GM12878 (cell line): ENCODE data around the gene ATP6V0E1.

ENCODE experiments used
- BCL11A ChIP-seq: IDR thresholded peaks from 2 replicates; pipeline ENCODE4 v1.6.1; 2011; ENCODE audit warnings: low read depth, low read length
- CHD2 ChIP-seq: IDR thresholded peaks from 2 replicates; pipeline ENCODE4 v1.6.1; 2011; ENCODE audit warnings: low read depth, low read length, improper control_type of control experiment, borderline replicate concordance
- EZH2 ChIP-seq: IDR thresholded peaks from 2 replicates; pipeline ENCODE4 v1.6.1; 2012; ENCODE audit warnings: low read depth, mild to moderate bottlenecking, control low read depth, inconsistent platforms, low read length, borderline replicate concordance; ENCODE audit not compliant: control insufficient read depth
- POLR2A ChIP-seq: IDR thresholded peaks from 2 replicates; pipeline ENCODE4 v1.6.1; 2011; ENCODE audit warnings: low read depth, mild to moderate bottlenecking, low read length
- SMC3 ChIP-seq: IDR thresholded peaks from 2 replicates; pipeline ENCODE4 v1.6.1; 2011; ENCODE audit warnings: low read length, improper control_type of control experiment, borderline replicate concordance
- WRNIP1 ChIP-seq: IDR thresholded peaks from 2 replicates; pipeline ENCODE4 v1.6.1; 2011; ENCODE audit warnings: low read depth, low read length, improper control_type of control experiment, borderline replicate concordance
- TF ChIP-seq, protein P1 (sequence below), 3 experiments: IDR thresholded peaks in 2 of 3; conservative IDR thresholded peaks in 1 of 3; 2 replicates each; pipeline ENCODE4 v1.5.1; 2011; ENCODE audit warnings: low read depth in 3 of 3, low read length in 3 of 3, mild to moderate bottlenecking in 3 of 3, control low read depth in 2 of 3, moderate library complexity in 2 of 3, inconsistent platforms in 1 of 3, mixed read lengths in 1 of 3; ENCODE audit not compliant: control insufficient read depth in 2 of 3, insufficient read depth in 1 of 3; ENCODE audit errors: extremely low read depth in 1 of 3
- TF ChIP-seq, protein P2 (sequence below): IDR thresholded peaks from 2 replicates; pipeline ENCODE4 v1.6.1; 2012; ENCODE audit warnings: low read depth, low read length, improper control_type of control experiment

DNA sequence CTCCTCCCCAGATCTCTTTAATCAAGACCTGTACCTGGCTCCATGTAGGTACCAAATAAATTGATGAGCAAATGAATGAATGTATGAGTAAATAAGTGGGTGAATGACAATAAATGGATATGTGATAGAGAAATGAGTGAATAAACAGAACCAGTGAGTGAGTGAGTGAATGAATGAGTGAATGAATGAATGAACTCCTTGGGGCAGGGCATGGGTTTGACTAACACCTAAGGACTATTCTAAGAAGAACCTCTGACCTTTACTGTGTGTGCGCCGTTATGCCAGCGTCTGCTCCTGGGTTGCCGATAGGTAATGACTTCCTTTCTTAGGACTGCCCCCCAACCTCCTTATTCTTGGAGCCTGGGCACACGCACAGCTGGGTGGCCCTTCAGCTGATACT, 26.1 kb upstream of the ATP6V0E1 start:
- TF ChIP-seq, protein P1, sequence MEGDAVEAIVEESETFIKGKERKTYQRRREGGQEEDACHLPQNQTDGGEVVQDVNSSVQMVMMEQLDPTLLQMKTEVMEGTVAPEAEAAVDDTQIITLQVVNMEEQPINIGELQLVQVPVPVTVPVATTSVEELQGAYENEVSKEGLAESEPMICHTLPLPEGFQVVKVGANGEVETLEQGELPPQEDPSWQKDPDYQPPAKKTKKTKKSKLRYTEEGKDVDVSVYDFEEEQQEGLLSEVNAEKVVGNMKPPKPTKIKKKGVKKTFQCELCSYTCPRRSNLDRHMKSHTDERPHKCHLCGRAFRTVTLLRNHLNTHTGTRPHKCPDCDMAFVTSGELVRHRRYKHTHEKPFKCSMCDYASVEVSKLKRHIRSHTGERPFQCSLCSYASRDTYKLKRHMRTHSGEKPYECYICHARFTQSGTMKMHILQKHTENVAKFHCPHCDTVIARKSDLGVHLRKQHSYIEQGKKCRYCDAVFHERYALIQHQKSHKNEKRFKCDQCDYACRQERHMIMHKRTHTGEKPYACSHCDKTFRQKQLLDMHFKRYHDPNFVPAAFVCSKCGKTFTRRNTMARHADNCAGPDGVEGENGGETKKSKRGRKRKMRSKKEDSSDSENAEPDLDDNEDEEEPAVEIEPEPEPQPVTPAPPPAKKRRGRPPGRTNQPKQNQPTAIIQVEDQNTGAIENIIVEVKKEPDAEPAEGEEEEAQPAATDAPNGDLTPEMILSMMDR (IDR thresholded peaks at IDR 0.05 in 2 of 3, conservative IDR thresholded peaks at IDR 0.05 in 1 of 3; ENCODE audit: control insufficient read depth in 2 of 3, extremely low read depth in 1 of 3, insufficient read depth in 1 of 3, low read depth in 3 of 3, low read length in 3 of 3), result no peak
- TF ChIP-seq WRNIP1 (no peak), EZH2 (no peak), CHD2 (no peak), POLR2A (no peak), SMC3 (no peak), BCL11A (no peak)
- TF ChIP-seq, protein P2, sequence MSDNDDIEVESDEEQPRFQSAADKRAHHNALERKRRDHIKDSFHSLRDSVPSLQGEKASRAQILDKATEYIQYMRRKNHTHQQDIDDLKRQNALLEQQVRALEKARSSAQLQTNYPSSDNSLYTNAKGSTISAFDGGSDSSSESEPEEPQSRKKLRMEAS, result no peak
